HEK293 (cell line): ENCODE data around the gene GRIN2A.

Experiments
- CTCF ChIA-PET: fragments of 350-600 bp; formaldehyde crosslinking; extraction: SDS; loops from one replicate; lab custom pipeline; 2021; ENCODE audit warnings: antibody characterized with exemption; lab: Yijun Ruan, JAX
- POLR2A ChIA-PET: fragments of 300-600 bp; formaldehyde crosslinking; extraction: SDS; loops from one replicate; lab custom pipeline; 2020; ENCODE audit warnings: antibody characterized with exemption, inconsistent platforms; lab: Yijun Ruan, JAX
- H3K27ac ChIP-seq: fragments of 200-500 bp; sonication (Bioruptor generic); 2 replicates; pipeline ENCODE4 v1.5.1; 2014; ENCODE audit warnings: low read depth, low read length, control low read depth, inconsistent platforms; ENCODE audit errors: extremely low read depth
- H3K36me3 ChIP-seq, 2 experiments: fragments of 200-500 bp in 1 of 2; sonication (Bioruptor generic) in 1 of 2; 1 replicate in 1 of 2; 2 replicates in 1 of 2; pipeline ENCODE4 v1.5.1; 2014 to 2017; ENCODE audit warnings: inconsistent platforms in 2 of 2, low read length in 2 of 2; ENCODE audit not compliant: control insufficient read depth in 2 of 2, insufficient read depth in 1 of 2
- H3K4me1 ChIP-seq: fragments of 200-500 bp; sonication (Bioruptor generic); 2 replicates; pipeline ENCODE4 v1.5.1; 2014; ENCODE audit warnings: mild to moderate bottlenecking, low read length, inconsistent platforms; ENCODE audit not compliant: control insufficient read depth, insufficient read depth
- H3K4me3 ChIP-seq: 2 replicates; pipeline ENCODE4 v1.5.1; 2011; ENCODE audit warnings: low read depth, mild to moderate bottlenecking, control low read depth, low read length, moderate library complexity
- H3K9me3 ChIP-seq: fragments of 200-500 bp; sonication (Bioruptor generic); 2 replicates; pipeline ENCODE4 v1.5.1; 2014; ENCODE audit warnings: low read depth, low read length, inconsistent platforms; ENCODE audit not compliant: control insufficient read depth, insufficient read depth
- KLF17 ChIP-seq: fragments of 450-650 bp; formaldehyde crosslinking; IDR thresholded peaks from 2 replicates; pipeline ENCODE4 v1.5.1; 2016; ENCODE audit warnings: missing biosample characterization, missing genetic modification characterization
- PBX3 ChIP-seq: sonication (generic); formaldehyde crosslinking; IDR thresholded peaks from 2 replicates; pipeline ENCODE4 v1.8.1; 2022; ENCODE audit warnings: mild to moderate bottlenecking, moderate library complexity, missing genetic modification reagents
- SP3 ChIP-seq: fragments of 450-650 bp; formaldehyde crosslinking; IDR thresholded peaks from 2 replicates; pipeline ENCODE4 v1.5.1; 2016; ENCODE audit warnings: missing biosample characterization, missing genetic modification characterization
- TCF7L2 ChIP-seq: IDR thresholded peaks from 2 replicates; pipeline ENCODE4 v1.6.1; 2011; ENCODE audit warnings: low read depth, mild to moderate bottlenecking, inconsistent platforms, low read length, moderate library complexity, borderline replicate concordance
- ZBTB7A ChIP-seq: fragments of 450-650 bp; formaldehyde crosslinking; IDR thresholded peaks from 2 replicates; pipeline ENCODE4 v1.5.1; 2016; ENCODE audit warnings: low read depth, missing biosample characterization, missing genetic modification characterization
- ZBTB8A ChIP-seq: fragments of 450-650 bp; formaldehyde crosslinking; IDR thresholded peaks from 2 replicates; pipeline ENCODE4 v1.5.1; 2016; ENCODE audit warnings: missing biosample characterization, missing genetic modification characterization
- ZNF18 ChIP-seq: fragments of 450-650 bp; formaldehyde crosslinking; IDR thresholded peaks from 2 replicates; pipeline ENCODE4 v1.5.1; 2016; ENCODE audit warnings: missing biosample characterization, missing genetic modification characterization
- ZNF280C ChIP-seq: fragments of 450-650 bp; formaldehyde crosslinking; IDR thresholded peaks from 2 replicates; pipeline ENCODE4 v1.5.1; 2016; ENCODE audit warnings: missing biosample characterization, missing genetic modification characterization
- ZNF423 ChIP-seq: fragments of 450-650 bp; formaldehyde crosslinking; IDR thresholded peaks from 2 replicates; pipeline ENCODE4 v1.5.1; 2016; ENCODE audit warnings: missing biosample characterization, missing genetic modification characterization
- ZNF433 ChIP-seq: fragments of 450-650 bp; formaldehyde crosslinking; IDR thresholded peaks from 2 replicates; pipeline ENCODE4 v1.5.1; 2016; ENCODE audit warnings: missing biosample characterization, missing genetic modification characterization, low read depth
- ZNF501 ChIP-seq: fragments of 450-650 bp; formaldehyde crosslinking; IDR thresholded peaks from 2 replicates; pipeline ENCODE4 v1.5.1; 2016; ENCODE audit warnings: missing biosample characterization, missing genetic modification characterization
- ZNF513 ChIP-seq: fragments of 450-650 bp; IDR thresholded peaks from 2 replicates; pipeline ENCODE4 v1.5.1; 2018; ENCODE audit warnings: missing biosample characterization, missing genetic modification characterization
- ZNF555 ChIP-seq: fragments of 450-650 bp; formaldehyde crosslinking; conservative IDR thresholded peaks from 2 replicates; pipeline ENCODE4 v1.5.1; 2017; ENCODE audit warnings: missing biosample characterization, mild to moderate bottlenecking, missing genetic modification characterization, inconsistent platforms
- ZNF664 ChIP-seq: fragments of 450-650 bp; formaldehyde crosslinking; IDR thresholded peaks from 2 replicates; pipeline ENCODE4 v1.5.1; 2016; ENCODE audit warnings: missing biosample characterization, missing genetic modification characterization
- ZNF677 ChIP-seq: fragments of 450-650 bp; IDR thresholded peaks from 2 replicates; pipeline ENCODE4 v1.5.0; 2018; ENCODE audit warnings: missing biosample characterization, mild to moderate bottlenecking, missing genetic modification characterization, moderate library complexity
- ZNF701 ChIP-seq: fragments of 450-650 bp; formaldehyde crosslinking; IDR thresholded peaks from 2 replicates; pipeline ENCODE4 v1.5.1; 2016; ENCODE audit warnings: missing biosample characterization, missing genetic modification characterization
- ZSCAN16 ChIP-seq: fragments of 450-650 bp; formaldehyde crosslinking; IDR thresholded peaks from 2 replicates; pipeline ENCODE4 v1.5.1; 2016; ENCODE audit warnings: missing biosample characterization, missing genetic modification characterization

The GRIN2A gene

GRCh38 chr16:10020866-10021265 is 161.4 kb downstream of the GRIN2A start (continued):
- TF ChIP-seq ZNF18 (tag by site-specific recombination) (no peak), SP3 (tag by site-specific recombination) (no peak), ZNF701 (no peak), ZNF664 (no peak), ZNF423 (tag by site-specific recombination) (no peak), ZNF677 (no peak), ZNF513 (tag by site-specific recombination) (no peak), ZNF433 (tag by site-specific recombination) (no peak), KLF17 (tag by site-specific recombination) (no peak), ZBTB8A (tag by site-specific recombination) (no peak)

- no peaks in the 10 kb centered on the region for H3K4me1 ChIP-seq
- no peak overlapping the region for H3K4me3 ChIP-seq
- no peaks in the 10 kb centered on the region for H3K36me3 ChIP-seq
- H3K9me3 ChIP-seq = no peaks in the 10 kb centered on the region
- POLR2A ChIA-PET = no interaction called here
- TF ChIP-seq ZBTB7A = no peak
- TF ChIP-seq ZNF501 = no peak
- TF ChIP-seq PBX3 (CRISPR knock-in tag) = no peak
- no peak for TF ChIP-seq TCF7L2
- no peak for TF ChIP-seq ZNF280C (tag by site-specific recombination)
- TF ChIP-seq ZNF555 (tag by site-specific recombination) = no peak
- no peak overlapping the region for H3K27ac ChIP-seq
- CTCF ChIA-PET = interaction anchor here (0.5 kb wide), 1 partner anchor 1807 kb away, joined by 3 read pairs; no protein-coding TSS in a partner anchor
Observed at GRCh38 chr16:10016752-10017151, 165.5 kb downstream of the GRIN2A start.

- Histone ChIP-seq H3K9me3 (no peaks in the 10 kb centered on the region), H3K27ac (no peak overlapping the region), H3K4me3 (no peak overlapping the region), H3K36me3 (no peaks in the 10 kb centered on the region), H3K4me1 (no peaks in the 10 kb centered on the region)
- no peak for TF ChIP-seq ZSCAN16 (tag by site-specific recombination)
- POLR2A ChIA-PET = no interaction called here
- CTCF ChIA-PET = no interaction called here
Observed at GRCh38 chr16:10015397-10015796, 166.8 kb downstream of the GRIN2A start.
